Activated T-cell treated with anti-CD3 and anti-CD28 coated beads for 24 hours (primary cell): ENCODE measurements around the gene CD22.

ENCODE experiments used
- DNase-seq: peaks from one replicate; pipeline ENCODE4 v3.0.0-alpha.2; 2020; ENCODE audit warnings: low read depth

Gene CD22

GRCh38 chr19:35295792-35296462, 33.1 kb upstream of the CD22 start:
- DNase-seq, result peak; percentile 4

GRCh38 chr19:35296644-35297514, 32.1 kb upstream of the CD22 start:
- DNase-seq, result no peak

DNA sequence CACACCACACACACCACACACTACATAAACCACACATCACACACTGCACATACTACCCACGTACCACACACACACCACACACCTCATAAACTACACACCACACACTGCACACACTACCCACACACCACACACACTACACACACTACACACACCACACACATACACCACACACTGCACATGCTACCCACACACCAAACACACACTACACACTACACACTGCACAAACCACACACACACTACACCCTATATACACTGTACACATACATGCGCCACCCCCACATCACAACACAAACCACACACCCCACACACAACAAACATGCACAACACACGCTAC, 31.5 kb upstream of the CD22 start:
- no peak for DNase-seq

DNA sequence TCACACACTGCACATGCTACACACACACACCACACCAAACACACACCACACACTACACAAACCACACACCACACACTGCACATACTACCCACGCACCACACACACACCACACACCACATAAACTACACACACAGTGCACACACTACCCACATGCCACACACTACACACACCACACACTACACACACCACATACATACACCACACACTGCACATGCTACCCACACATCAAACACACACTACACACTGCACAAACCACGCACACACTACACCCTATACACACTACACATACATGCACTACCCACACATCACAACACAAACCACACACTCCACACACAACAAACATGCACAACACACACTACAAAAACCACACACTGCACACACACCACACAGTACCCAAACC, 31.1 kb upstream of the CD22 start:
- DNase-seq, result no peak

DNA sequence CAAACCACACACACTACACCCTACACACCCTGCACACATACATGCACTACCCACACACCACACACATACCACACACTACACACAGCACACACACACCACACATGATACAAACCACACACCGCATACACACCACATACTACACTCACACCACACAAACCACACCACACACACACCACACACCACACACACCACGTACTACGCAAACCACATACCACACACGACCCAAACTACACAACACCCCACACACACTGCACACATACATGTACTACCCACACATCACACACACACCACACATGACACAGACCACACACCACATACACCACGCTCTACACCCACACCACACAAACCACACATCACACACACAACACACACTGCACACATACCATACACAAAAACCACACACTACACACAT, 30.4 kb upstream of the CD22 start:
- no peak for DNase-seq

- DNase-seq, result no peak
These were observed 29.3 kb upstream of the CD22 start for GRCh38 chr19:35299523-35300338.

DNA sequence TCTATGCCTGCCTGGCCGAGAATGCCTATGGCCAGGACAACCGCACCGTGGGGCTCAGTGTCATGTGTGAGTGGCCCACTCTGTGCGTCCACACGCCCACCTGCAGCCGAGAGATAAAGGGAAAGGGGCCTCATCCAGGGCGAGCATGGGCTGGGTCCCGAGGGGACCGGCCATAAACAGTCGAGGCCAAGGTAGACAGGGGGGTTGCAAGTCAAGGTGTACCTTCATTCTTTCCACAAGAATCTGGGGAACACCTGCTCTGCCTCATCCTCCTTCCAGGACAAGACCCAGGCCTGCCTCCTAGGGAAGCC, 28.7 kb upstream of the CD22 start:
- DNase-seq, result no peak

GRCh38 chr19:35301961-35302360, 27.0 kb upstream of the CD22 start:
- no peak for DNase-seq

- no peak for DNase-seq
These were observed 26.5 kb upstream of the CD22 start for GRCh38 chr19:35302446-35302845.

- DNase-seq, result no peak
These were observed 25.6 kb upstream of the CD22 start for GRCh38 chr19:35303357-35303915.

DNA sequence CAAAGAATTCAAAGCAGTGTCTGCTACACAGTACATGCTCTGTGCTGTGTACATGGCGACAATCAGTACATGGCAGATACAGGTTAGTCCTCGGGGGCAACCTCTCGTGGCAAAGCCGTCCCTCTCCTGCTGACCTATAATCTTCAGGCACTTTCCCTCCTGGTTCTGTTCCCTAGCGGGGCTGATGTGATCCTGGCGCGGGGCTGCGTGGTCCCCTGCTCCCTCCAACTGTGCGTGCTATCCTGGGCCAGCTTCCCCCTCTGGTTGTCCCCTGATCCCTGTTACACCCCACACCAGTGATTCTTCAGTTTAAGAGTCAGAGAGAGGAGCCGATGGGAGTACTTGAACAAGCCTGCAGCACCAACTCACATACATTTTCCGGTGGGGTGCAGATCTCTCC, 25.0 kb upstream of the CD22 start:
- DNase-seq, result no peak

- no peak for DNase-seq
These were observed 23.8 kb upstream of the CD22 start for GRCh38 chr19:35305181-35305580.

- DNase-seq, result no peak
These were observed 22.3 kb upstream of the CD22 start for GRCh38 chr19:35306473-35307246.

GRCh38 chr19:35307931-35308330, 21.1 kb upstream of the CD22 start:
- no peak for DNase-seq

GRCh38 chr19:35308910-35309309, 20.1 kb upstream of the CD22 start:
- DNase-seq, result no peak

DNA sequence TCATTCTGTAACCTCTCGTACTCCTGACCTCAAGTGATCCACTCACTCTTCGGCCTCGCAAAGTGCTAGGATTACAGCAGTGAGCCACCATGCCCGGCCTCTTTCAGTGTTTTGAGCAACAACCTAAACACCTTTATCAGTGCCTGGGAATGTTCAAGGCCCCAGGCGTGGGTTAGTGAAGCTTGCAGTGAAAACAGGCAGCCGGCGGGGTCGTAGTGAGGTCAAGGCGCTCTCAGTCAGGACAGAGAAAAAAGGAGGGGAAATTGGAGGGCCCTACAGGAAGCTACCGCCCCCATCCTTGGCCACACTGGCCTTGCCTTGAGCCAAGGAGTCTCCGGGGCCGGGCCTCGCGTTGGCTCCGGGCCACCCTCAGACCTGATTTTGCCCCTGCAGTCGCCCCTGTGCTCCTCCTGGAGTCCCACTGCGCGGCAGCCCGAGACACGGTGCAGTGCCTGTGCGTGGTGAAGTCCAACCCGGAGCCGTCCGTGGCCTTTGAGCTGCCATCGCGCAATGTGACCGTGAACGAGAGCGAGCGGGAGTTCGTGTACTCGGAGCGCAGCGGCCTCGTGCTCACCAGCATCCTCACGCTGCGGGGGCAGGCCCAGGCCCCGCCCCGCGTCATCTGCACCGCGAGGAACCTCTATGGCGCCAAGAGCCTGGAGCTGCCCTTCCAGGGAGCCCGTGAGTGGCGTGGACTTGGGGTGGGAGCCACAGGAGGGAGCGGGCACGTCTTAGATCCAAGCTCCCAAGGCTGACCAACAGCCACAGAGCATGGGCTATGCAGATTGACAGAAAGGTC, 19.3 kb upstream of the CD22 start:
- no peak for DNase-seq

GRCh38 chr19:35310331-35310730, 18.7 kb upstream of the CD22 start:
- DNase-seq, result no peak

- no peak for DNase-seq
These were observed 18.0 kb upstream of the CD22 start for GRCh38 chr19:35310811-35311465.

DNA sequence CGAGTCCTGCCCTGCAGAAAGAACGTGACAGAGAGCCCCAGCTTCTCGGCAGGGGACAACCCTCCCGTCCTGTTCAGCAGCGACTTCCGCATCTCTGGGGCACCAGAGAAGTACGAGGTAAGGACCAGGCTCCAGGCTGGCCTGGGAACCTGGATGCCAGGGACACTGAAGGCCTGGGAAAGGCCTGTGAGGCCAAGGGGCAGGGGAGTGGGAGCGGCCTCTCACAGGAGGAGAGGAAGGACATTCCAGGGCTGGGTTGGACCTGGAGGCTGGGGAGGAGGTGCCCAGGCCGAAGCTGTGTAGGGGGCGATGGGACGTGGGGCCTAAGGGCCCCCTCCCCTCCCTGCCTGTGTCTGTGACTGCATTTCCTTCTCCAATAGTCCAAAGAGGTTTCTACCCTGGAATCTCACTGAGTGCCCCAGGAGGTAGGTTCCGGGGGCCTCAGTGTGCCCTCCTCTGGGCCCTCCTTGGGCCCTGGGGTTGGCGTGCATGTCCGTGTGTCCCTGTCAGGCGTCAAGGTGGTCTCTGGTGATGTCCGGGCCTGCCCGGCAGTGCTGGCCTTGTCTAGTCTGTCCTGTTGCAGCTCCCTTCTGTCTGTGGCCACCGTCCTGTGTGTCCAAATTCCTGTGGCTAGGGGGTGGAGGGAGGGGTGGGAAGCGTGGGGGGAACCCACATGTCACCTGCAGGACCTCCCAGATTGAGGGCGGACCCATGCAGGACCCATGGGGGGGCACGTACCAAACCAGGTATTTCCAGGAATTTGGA, 16.9 kb upstream of the CD22 start:
- no peak for DNase-seq

DNA sequence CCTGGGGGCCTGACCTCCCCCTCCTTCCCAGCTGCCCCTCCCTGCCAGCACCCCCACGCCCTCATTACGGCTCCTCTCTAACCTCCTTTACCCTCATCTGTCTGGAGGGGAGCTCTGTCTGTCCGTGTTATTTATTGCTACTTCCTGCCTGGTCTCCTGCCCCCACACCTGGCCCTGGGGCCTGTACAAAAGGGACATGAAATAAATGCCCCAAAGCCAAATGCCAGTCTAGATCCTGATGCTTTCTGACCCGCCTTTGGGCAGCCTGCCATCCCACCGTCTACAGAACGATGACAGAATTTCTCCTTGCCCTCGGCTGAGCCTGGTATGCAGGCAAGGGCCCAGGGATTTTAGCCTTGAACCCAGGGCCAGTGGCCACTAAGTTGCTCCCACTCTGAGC, 15.4 kb upstream of the CD22 start:
- DNase-seq, result no peak
